GM23338 (cell line): ENCODE results near the gene MICAL1.

ENCODE experiments used
- EZH2 ChIP-seq: fragments of 200-600 bp; sonication (generic); IDR thresholded peaks from one replicate; pipeline ENCODE4 v1.8.0; 2017; ENCODE audit warnings: antibody characterized with exemption, mild to moderate bottlenecking, low read depth; ENCODE audit not compliant: unreplicated experiment
- NANOG ChIP-seq: IDR thresholded peaks from 2 replicates; pipeline ENCODE4 v1.6.1; 2016; ENCODE audit warnings: antibody characterized with exemption, borderline replicate concordance
- POLR2AphosphoS5 ChIP-seq: IDR thresholded peaks from 2 replicates; pipeline ENCODE4 v1.6.1; 2016; ENCODE audit warnings: antibody characterized with exemption, low read depth
- TF ChIP-seq, protein P1 (sequence below), 2 experiments: fragments of 200-600 bp in 1 of 2; sonication (generic) in 1 of 2; conservative IDR thresholded peaks; 2 replicates each; pipeline versions ENCODE4 v1.5.1 to v1.6.1; 2016 to 2017; ENCODE audit warnings: antibody characterized with exemption in 2 of 2, low read depth in 2 of 2, mild to moderate bottlenecking in 2 of 2, moderate library complexity in 1 of 2
- TF ChIP-seq, protein P2 (sequence below): fragments of 250-450 bp; sonication (Bioruptor Pico); IDR thresholded peaks from 2 replicates; pipeline ENCODE4 v1.5.0; 2020; ENCODE audit warnings: mild to moderate bottlenecking, moderate library complexity

DNA sequence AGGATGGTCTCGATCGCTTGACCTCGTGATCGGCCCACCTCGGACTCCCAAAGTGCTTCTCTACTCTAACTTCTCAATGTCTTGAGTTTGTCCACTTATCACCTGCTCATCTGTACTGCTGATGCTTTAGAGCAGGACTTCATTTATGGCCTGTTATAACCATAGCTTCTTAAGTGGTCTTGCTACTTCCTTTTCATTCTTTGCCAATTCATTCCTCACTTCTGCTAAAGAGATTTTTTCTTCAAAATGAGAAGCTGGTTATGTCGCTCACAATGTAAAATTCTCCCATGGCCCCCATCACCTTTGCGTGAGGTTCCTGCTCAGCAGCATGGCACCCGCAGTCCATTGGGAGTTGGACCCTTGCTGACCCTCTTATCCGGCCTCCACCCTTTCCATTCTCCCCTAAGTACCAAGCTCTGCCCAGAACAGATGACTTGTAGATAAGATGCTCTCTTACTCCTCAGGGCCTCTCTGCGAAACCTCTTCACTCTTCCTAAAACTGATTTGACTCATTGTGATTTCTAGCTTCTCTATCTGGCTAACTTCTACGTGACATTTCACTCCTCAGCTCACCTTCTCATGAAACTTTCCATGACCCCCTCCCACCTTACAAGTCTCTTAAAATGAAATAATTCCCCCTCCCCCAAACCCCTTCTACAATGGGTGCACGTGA is 59.4 kb downstream of the MICAL1 start:
- TF ChIP-seq POLR2AphosphoS5 = no peak
- TF ChIP-seq, protein P1, sequence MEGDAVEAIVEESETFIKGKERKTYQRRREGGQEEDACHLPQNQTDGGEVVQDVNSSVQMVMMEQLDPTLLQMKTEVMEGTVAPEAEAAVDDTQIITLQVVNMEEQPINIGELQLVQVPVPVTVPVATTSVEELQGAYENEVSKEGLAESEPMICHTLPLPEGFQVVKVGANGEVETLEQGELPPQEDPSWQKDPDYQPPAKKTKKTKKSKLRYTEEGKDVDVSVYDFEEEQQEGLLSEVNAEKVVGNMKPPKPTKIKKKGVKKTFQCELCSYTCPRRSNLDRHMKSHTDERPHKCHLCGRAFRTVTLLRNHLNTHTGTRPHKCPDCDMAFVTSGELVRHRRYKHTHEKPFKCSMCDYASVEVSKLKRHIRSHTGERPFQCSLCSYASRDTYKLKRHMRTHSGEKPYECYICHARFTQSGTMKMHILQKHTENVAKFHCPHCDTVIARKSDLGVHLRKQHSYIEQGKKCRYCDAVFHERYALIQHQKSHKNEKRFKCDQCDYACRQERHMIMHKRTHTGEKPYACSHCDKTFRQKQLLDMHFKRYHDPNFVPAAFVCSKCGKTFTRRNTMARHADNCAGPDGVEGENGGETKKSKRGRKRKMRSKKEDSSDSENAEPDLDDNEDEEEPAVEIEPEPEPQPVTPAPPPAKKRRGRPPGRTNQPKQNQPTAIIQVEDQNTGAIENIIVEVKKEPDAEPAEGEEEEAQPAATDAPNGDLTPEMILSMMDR (conservative IDR thresholded peaks at IDR 0.05; ENCODE audit: low read depth in 2 of 2) = no peak
- TF ChIP-seq, protein P2, sequence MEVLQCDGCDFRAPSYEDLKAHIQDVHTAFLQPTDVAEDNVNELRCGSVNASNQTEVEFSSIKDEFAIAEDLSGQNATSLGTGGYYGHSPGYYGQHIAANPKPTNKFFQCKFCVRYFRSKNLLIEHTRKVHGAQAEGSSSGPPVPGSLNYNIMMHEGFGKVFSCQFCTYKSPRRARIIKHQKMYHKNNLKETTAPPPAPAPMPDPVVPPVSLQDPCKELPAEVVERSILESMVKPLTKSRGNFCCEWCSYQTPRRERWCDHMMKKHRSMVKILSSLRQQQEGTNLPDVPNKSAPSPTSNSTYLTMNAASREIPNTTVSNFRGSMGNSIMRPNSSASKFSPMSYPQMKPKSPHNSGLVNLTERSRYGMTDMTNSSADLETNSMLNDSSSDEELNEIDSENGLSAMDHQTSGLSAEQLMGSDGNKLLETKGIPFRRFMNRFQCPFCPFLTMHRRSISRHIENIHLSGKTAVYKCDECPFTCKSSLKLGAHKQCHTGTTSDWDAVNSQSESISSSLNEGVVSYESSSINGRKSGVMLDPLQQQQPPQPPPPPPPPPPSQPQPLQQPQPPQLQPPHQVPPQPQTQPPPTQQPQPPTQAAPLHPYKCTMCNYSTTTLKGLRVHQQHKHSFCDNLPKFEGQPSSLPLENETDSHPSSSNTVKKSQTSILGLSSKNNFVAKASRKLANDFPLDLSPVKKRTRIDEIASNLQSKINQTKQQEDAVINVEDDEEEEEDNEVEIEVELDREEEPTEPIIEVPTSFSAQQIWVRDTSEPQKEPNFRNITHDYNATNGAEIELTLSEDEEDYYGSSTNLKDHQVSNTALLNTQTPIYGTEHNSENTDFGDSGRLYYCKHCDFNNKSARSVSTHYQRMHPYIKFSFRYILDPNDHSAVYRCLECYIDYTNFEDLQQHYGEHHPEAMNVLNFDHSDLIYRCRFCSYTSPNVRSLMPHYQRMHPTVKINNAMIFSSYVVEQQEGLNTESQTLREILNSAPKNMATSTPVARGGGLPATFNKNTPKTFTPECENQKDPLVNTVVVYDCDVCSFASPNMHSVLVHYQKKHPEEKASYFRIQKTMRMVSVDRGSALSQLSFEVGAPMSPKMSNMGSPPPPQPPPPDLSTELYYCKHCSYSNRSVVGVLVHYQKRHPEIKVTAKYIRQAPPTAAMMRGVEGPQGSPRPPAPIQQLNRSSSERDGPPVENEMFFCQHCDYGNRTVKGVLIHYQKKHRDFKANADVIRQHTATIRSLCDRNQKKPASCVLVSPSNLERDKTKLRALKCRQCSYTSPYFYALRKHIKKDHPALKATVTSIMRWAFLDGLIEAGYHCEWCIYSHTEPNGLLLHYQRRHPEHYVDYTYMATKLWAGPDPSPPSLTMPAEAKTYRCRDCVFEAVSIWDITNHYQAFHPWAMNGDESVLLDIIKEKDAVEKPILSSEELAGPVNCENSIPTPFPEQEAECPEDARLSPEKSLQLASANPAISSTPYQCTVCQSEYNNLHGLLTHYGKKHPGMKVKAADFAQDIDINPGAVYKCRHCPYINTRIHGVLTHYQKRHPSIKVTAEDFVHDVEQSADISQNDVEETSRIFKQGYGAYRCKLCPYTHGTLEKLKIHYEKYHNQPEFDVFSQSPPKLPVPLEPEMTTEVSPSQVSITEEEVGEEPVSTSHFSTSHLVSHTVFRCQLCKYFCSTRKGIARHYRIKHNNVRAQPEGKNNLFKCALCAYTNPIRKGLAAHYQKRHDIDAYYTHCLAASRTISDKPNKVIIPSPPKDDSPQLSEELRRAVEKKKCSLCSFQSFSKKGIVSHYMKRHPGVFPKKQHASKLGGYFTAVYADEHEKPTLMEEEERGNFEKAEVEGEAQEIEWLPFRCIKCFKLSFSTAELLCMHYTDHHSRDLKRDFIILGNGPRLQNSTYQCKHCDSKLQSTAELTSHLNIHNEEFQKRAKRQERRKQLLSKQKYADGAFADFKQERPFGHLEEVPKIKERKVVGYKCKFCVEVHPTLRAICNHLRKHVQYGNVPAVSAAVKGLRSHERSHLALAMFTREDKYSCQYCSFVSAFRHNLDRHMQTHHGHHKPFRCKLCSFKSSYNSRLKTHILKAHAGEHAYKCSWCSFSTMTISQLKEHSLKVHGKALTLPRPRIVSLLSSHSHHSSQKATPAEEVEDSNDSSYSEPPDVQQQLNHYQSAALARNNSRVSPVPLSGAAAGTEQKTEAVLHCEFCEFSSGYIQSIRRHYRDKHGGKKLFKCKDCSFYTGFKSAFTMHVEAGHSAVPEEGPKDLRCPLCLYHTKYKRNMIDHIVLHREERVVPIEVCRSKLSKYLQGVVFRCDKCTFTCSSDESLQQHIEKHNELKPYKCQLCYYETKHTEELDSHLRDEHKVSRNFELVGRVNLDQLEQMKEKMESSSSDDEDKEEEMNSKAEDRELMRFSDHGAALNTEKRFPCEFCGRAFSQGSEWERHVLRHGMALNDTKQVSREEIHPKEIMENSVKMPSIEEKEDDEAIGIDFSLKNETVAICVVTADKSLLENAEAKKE (CRISPR knock-in tag) = no peak
- no peak for TF ChIP-seq EZH2
- TF ChIP-seq NANOG = no peak
